SIG-M5 treated with dmso at 0.1 percent for 504 hours (cell line): ENCODE measurements around the gene TLR9.

ENCODE experiments used
- DNase-seq: peaks from one replicate; lab custom pipeline; 2025; ENCODE audit not compliant: unreplicated experiment; lab: John Stamatoyannopoulos, UW

TLR9 gene

DNA sequence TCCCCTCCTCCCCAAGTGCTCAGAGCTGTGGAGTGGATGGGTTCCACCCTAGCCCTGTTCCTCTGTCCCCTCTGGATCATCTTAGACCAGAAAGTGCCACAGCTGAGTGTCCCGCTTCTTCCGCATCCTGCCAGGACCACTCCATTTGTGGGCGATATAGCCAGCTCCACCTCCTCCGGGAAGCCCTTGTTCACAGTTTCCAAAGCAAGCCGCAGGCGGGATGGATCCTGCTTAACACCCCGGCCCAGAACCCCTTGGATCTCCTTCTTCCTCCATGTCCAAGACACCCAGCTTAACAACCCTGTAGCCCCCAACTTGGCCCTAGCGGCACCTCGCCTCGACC, 28.0 kb downstream of the TLR9 start:
- DNase-seq: no peak

DNA sequence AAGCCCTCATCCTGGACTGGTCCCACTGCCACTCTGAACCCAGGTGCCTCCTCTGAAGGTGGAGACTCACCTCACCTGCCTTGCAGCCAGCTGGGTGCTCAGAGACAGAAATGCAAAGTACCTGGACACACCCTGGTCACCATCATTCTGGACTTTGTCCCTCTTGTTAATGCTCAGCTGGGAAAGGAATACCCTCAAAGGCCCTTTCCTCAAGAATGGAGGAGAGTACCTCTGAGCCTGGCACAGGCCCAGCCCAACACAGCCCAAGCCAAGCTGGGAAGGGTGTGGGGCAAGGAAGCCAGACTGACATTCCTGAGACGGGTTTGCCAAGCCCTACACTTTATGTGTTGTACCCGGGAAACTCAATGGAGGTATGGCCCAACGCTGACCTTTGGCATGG, 28.5 kb downstream of the TLR9 start:
- DNase-seq: no peak

DNA sequence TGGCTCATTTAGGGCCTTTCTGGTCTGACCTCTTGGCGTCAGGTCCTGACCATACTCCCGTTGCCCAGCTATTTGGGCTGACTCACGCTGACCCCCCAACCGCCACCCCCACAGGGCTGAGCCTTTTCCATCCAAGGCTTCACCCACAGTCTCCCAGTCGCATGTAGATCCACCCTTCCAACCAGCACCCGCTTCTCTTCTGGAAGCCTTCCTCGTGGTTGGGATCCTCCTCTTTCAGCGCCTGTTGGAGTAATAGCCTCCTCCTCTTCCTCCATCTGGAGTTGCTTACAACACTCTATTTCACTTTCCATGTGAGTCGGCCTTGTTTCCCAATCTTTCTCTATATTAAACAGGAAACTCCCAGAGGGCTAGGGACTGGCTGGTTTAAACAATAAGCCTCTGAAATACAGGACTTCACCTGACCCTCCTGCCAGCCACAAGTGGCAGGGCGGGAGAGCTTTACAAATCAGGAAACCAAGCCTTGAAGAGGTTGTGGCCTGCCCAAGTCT, 29.6 kb downstream of the TLR9 start:
- DNase-seq: peak; percentile 90

DNA sequence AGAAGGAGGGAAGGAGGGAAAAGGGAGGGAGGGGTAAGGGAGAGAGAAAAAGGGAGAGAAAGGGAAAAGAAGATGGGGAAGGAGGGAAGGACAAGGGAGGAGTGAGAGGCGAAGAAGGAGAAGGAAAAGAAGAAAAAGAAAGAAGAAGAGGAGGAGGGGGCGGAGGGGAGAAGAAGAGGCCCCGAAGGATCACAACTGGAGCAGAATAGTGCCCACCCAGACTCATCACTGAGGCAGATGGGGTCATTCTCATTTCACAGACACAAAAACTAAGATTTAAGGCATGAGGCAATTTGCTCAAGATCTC, 30.2 kb downstream of the TLR9 start:
- no peak for DNase-seq

DNA sequence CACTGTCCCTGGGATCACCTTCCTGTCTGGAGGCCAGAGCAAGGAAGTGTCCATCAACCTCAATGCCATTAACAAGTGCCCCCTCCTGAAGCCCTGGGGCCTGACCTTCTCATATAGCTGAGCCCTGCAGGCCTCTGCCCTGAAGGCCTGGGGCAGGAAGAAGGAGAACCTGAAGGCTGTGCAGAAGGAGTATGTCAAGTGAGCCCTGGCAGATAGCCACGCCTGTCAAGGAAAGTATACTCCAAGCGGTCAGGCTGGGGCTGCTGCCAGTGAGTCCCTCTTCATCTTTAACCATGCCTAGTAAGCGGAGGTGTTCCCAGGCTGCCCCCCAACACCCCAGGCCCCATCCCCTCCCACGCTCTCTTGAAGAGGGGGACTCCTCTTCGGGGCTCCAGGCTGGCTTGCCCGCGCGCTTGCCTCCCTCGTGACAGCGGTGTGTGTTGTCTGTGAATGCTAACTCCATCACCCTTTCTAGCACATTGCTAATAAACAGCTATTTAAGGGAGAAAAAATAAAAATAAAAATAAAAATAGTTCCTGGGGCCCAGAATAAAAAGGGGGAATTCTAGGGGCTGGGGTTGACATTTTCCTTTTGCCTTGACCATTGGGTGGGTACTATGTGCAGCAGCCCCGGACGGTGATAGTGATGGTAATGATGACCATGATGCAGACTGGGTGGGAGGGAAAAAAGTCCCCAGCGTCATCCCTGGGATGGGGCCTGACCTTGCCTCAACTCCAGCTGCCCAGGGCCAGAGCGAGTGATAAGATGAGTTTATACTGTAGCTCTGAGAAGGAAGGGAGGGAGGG, 30.8 kb downstream of the TLR9 start:
- no peak for DNase-seq

DNA sequence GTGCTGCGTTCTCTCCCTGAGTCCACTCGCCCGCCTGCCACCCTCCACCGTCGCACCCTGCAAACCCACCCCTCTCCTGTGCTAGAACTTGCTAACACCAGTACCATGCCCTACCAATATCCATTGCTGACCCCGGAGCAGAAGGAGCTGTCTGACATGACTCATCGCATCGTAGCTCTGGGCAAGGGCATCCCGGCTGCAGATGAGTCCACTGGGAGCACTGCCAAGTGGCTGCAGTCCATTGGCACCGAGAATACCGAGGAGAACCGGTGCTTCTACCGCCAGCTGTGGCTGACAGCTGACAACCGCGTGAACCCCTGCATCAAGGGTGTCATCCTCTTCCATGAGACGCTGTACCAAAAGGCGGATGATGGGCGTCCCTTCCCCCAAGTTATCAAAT, 32.4 kb downstream of the TLR9 start:
- no peak for DNase-seq

DNA sequence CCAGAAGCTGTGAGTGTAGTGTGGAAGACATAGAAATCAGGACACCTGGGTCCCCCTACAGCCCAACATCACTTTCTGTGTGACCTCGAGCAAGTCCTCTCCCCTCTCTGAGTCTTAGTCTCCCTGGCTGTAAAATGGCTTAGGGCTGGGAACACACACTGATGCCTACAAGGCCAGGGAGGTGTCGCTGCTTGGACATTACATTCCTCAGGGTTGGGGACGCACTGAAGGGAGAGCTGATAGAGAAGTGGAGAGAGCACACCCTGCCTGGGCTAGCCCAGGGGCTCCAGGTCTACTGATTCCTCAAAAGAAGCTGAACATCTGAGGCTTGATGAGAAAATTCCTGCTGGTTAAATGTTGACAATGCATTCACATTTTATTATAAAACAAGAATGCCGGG, 33.8 kb downstream of the TLR9 start:
- no peak for DNase-seq

DNA sequence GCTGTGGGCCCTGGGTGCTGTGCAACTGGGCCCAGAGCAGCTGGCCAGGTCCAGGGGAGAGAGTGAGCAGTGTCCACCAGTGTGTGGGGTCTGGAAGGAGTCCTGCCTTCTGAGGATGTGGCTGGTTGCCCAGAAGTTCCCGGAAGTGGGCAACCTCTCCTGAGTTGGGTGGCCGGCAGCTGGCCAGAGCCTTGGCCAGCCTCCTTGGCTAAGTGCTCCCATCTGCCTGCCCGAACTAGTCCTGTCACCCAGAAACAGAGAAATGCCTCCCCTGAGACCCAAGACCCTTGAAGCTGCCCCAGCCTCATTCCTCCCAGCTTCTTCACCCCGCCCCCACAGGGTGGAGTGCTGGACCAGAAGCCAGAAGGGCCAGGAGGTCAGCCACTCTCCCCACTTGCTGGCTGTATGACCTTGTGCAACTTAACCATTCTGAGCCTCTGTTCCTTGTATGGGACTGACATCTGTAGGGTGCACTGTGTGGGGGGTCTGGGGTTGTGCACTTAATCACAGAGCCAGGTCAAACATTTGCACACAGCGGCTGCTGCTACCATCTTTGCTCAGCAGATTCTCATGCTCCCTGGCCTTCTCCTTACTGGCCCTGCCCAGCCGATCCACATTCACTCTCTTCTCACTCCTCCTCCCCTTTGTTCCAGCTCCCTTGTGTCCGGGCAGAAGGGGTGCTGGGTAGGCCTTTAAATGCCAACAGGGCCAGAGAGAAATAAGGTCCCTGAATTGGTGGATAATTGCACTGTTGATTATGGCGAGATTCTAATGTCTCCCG, 35.0 kb downstream of the TLR9 start:
- no peak for DNase-seq

DNA sequence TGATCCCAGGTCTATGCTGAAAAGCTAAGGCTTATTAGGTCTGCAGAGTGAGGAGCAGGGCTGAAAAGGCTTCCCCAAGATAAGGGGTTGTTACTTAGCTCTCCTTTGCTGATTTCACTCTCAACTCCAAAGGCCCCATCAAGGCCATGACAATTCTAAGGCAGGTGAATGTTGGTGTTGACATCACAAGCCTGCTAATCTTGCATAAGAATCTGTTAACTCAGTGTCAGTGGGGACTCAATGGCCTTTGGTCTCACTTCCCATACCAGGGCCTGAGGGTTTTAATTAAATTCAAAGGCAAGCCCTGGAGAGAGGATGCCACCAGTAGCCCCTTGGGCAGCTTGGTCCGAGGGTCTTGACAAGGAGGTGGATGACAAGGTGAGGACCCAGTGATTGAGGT, 36.9 kb downstream of the TLR9 start:
- DNase-seq: peak; percentile 59

DNA sequence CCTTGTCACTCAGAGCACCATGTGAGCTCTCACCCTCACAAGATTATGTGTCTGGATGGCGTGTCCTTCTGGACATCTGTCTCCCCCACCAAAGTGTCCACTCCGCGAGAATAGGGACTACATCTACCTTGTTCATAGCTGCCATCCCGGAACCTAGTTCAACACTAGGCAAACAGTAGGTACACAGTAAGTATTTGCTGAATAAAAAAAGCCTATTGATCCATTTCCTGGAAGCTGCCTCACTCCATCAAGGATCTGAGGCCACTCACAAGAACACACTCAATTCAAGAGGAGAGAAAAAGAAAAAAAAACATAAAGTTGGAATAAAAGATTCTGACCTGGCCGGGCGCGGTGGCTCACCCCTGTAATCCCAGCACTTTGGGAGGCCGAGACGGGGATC, 38.7 kb downstream of the TLR9 start:
- DNase-seq: no peak

DNA sequence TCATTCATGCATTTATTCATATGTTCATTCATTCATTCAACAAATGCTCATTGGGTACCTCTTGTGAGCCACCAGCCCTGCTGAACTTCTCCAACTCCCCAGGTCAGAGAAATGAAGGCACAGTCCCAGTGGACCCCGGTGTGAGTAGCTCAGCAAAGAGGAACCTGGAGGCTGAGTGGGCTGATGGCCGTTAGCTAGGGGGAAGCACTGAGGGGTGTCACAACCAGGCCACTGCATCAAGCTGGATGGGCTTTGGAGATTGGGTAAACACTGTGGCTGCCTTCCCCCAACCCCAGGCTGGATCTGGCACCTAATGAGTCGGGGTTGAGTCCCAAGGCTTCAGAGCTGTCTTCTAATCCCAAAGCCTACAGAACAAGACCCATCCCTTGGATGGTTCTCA, 39.6 kb downstream of the TLR9 start:
- DNase-seq: peak; percentile 94

DNA sequence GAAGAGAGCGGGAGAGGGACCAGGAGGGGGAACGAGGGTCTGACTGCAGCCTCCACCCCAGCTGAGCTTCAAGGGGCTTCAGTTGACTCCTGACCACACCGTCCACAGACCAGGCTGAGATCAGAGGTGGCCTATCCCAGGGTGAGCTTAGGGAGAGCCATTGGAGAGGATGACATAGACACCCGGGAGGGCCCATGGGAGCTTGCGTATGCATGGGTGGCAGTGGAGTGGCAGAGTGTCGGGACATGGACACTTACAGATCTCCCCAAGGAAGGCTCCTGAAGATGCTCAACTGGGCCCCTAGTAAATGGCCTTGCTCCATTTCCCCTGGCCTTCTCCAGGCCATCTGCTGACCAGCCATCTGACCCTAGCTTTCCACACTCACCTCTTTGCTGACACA, 40.1 kb downstream of the TLR9 start:
- no peak for DNase-seq

DNA sequence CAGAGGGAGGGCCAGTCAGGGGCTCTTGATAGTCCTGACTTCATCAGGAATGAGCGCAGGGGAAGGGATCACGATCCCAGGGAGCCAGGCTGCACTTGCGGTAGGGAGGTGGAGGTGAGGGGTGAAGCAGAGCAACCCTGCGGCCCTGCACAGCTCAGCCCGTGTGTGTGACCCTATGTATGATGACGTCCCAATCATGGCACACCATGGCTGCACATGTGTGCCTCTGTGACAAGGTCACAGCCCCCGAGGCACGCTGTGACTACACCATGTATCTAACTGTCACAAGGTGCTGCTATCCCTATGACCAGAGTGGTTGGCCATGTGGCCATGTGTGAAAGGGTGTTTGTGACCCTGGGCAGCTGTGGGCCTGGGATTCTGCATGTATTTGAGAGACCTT, 40.8 kb downstream of the TLR9 start:
- DNase-seq: no peak

DNA sequence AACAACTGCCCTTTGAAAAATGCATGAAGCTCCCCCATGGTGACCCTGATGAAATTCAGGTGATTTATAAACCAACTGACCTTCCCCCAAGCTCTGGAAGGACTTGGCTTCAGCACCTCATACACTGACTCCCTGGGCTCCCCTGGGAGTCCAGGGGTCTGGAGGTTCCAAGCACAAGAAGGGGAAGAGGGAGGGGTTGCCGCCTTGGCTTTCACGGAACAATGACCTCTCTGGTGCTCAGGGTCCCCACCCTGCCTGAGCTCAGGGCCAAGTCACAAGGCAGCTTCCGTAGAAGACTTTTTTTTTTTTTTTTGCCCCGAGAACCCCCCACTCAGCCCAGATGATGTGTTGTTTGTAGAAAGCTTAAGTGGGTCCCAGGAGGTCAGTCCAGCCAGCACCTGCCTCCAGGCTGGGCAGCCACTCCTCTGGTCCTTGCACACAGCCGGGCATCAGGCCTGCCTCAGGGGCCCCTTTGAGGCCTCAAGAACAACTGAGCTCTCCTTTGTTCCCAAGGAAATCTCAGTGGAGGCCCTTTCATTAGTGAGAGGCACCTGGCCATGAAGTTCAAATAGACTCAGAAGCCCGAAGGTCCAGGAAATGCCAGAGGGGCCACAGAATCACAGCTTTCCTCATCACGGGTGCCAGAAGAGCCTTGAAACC, 41.5 kb downstream of the TLR9 start:
- no peak for DNase-seq

DNA sequence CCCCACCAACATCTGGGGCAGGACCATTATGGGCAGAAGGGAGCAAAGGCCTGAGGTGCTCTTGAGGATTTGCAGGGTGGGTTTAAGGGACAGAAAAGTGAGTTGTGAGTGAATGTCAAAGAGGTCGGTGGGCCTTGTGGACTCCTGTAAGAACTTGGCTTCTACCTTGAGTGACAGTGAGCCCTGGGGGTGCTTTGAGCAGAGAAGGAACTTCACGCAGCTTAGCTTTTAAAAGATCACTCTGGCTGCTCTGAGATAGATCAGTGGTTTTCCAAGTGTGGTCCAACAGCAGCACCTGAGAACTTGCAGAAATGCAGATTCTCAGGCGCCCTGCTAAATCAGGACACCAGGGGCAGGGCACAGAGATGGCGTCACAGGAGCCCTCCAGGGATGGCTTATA, 42.8 kb downstream of the TLR9 start:
- DNase-seq: no peak

DNA sequence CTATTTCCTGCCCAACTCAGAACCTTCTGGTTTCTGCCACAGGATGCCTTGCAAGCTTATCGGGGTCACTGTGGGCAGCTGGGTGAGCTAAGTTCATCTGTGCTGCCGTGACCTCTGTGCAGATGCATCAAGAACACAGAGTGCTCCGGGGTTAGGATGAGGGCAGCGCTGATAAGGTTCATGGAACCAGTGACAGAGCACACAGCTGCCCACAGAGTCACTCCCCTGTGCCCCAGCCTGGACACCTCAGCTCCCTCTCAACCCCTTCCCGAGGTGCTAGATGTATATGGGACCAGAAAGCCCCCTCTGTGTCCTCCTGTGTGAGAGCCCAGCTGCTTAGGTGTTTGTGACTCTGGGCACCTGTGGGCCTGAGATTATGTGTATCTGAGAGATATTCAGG, 43.2 kb downstream of the TLR9 start:
- no peak for DNase-seq

DNA sequence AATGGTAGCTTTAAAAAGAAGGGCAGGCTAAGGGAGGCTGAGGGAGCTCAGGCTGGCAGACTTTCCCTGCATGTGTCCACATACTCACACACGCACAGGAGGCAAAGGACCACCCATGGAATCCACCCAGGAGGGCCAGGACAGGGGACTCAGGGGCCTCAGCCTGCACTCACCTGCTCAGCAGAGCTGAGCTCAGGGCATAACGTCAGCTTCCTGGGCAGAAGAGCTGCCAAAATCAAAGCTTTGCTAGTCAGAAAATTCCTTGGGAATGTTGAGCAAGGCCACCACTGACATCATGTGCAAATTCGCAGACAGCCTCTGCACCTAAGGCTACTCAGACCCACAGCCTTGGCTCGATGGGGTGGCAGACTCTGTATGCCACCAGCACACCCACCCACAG, 43.9 kb downstream of the TLR9 start:
- DNase-seq: no peak

DNA sequence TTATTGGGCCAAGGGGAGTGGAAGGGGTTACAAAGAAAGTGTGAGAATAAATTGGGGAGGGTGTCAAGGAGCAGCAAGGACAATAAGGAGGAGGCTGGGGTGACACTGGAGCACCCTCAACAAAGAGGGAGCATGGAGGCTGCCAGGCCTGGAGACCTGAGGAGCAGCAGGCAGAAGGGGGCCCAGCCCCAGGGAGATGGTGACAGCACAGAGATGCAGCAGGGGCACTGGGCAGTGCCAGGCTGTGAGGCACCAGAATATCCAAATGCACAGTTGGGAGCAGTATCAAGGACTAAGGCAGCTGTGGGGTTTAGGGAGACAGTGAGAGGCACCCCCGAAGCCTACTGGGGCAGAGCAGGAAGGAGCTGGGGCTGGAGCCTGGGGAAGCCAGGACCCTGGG, 46.9 kb downstream of the TLR9 start:
- no peak for DNase-seq

DNA sequence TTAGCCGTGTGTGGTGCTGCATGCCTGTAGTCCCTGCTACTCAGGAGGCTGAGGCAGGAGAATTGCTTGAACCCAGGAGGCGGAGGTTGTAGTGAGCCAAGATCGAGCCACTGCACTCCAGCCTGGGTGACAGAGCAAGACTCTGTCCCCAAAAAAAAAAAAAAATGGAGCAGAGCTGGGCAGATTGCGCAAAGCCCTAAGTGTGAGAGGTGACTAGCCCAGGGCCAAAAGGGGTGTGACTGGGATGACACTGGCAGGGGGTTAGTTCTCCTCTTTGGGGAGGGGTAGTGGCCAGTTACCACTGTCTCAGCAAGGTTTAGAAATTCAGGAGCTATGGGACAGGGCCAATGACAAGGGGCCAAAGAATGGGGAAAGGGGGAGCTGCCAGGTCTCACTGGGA, 47.3 kb downstream of the TLR9 start:
- peak; percentile 51 for DNase-seq

DNA sequence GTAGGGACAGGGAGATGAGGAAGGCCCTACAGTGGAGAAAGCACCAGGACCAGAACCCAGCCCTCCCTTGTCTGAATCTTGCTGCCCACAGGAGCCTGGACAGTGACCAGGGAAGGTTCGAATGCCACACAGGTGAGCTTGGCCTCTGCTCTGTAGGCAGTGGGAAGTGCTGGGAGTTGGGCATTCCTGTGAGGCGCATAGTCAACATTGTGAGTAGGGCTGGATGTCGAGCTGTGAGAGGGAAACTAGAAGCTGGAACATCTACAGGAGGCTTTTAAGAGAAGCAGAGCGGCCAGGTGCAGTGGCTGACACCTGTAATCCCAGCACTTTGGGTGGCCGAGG, 47.8 kb downstream of the TLR9 start:
- DNase-seq: no peak

DNA sequence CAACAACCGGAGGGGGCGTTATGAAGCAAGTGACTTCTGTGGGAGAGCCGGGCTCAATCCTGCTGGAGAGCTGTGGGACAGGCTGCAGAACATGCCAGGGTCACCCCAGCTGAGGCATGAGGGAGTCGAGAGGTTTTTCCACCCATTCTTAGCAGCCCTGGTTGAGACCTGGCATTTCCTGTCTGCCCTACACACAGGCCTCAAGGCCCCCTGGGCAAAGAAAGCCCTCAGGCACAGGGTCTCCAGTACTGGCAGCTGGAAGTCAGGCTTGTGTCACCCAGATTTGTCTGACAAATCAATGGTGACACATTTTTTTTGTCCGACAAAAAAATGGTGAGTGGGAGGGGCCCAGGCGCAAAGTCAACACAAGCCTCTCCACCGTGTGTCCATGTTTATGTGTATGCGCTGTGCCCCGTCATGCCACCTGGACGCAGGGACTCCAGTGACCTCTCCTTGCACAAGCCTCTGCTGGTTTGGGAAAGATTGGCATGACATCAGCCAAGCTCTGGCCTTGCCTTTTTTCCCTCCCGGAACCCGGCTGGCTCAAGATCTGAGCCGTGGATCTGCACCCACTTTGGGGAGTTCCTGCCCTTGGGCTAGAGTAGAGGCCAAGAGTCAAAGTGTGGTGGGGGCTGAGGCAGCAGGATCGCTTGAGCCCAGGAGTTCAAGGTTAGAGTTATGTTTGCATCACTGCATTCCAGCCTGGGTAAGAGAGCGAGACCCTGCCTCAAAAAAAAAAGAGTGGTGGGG, 48.3 kb downstream of the TLR9 start:
- no peak for DNase-seq
